NB4 (cell line): ENCODE measurements around the gene MIAT.
A peak's percentile ranks its signal among the peaks of the same experiment; 100 is the strongest.

Experiments
- DNase-seq: peaks from one replicate; pipeline ENCODE4 v3.0.0; 2010; ENCODE audit warnings: low read depth
- H3K4me3 ChIP-seq: one replicate; pipeline ENCODE4 v1.5.1; 2011; ENCODE audit warnings: mild to moderate bottlenecking, low read depth, low read length, moderate library complexity
- MYC ChIP-seq: IDR thresholded peaks from 2 replicates; pipeline ENCODE4 v1.6.1; 2011; ENCODE audit warnings: low read depth, low read length
- POLR2A ChIP-seq: IDR thresholded peaks from 2 replicates; pipeline ENCODE4 v1.6.1; 2011; ENCODE audit warnings: mild to moderate bottlenecking; ENCODE audit not compliant: insufficient read length; ENCODE audit errors: extremely low read depth
- TF ChIP-seq, protein P1 (sequence below): IDR thresholded peaks from 2 replicates; pipeline ENCODE4 v1.6.1; 2011; ENCODE audit warnings: low read depth, low read length
- TF ChIP-seq, protein P2 (sequence below): IDR thresholded peaks from one replicate; pipeline ENCODE4 v1.5.1; 2012; ENCODE audit warnings: low read depth, low read length

MIAT gene

DNA sequence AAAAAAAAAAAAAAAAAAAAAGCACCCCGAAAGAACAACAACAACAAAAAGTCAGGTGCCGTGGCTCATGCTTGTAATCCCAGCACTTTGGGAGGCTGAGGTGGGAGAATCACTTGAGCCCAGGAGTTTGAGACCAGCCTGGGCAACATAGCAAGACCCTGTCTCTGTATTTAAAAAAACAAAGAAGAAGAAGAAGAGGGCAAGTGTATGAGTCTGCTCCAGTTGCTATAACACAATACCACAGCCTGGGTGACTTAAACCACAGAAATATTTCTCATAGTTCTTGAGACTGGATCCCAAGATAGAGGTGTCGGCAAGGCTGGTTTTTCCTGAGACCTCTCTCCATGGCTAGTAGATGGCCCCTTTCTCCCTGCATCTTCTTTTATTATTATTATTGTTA lies 23.2 kb upstream of the MIAT start:
- H3K4me3 ChIP-seq, result no peak overlapping the region
- TF ChIP-seq, protein P1, sequence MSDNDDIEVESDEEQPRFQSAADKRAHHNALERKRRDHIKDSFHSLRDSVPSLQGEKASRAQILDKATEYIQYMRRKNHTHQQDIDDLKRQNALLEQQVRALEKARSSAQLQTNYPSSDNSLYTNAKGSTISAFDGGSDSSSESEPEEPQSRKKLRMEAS, result no peak
- TF ChIP-seq MYC, result no peak
- no peak for TF ChIP-seq POLR2A
- TF ChIP-seq, protein P2, sequence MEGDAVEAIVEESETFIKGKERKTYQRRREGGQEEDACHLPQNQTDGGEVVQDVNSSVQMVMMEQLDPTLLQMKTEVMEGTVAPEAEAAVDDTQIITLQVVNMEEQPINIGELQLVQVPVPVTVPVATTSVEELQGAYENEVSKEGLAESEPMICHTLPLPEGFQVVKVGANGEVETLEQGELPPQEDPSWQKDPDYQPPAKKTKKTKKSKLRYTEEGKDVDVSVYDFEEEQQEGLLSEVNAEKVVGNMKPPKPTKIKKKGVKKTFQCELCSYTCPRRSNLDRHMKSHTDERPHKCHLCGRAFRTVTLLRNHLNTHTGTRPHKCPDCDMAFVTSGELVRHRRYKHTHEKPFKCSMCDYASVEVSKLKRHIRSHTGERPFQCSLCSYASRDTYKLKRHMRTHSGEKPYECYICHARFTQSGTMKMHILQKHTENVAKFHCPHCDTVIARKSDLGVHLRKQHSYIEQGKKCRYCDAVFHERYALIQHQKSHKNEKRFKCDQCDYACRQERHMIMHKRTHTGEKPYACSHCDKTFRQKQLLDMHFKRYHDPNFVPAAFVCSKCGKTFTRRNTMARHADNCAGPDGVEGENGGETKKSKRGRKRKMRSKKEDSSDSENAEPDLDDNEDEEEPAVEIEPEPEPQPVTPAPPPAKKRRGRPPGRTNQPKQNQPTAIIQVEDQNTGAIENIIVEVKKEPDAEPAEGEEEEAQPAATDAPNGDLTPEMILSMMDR, result no peak
- no peak for DNase-seq

DNA sequence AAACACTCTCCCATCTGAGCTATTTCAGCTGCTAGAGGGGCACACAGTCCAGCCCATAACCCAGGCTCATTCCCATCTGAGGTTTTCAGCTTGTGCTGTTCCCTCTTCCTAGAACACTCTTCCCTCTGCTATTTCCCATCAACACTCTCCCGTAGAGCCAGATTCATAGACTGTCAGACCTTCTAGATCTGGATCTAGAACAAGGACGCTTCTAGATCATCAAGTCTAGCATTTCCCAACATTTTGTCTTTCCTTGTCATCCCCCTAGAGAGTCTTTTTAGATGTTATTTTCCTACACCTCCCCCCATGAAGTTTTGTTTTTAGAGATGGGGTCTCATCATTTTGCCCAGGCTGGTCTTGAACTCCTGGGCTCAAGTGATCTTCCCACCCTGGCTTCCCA lies 22.3 kb upstream of the MIAT start:
- DNase-seq, result no peak
- TF ChIP-seq, protein P2, result no peak
- TF ChIP-seq POLR2A (no peak), MYC (no peak)

DNA sequence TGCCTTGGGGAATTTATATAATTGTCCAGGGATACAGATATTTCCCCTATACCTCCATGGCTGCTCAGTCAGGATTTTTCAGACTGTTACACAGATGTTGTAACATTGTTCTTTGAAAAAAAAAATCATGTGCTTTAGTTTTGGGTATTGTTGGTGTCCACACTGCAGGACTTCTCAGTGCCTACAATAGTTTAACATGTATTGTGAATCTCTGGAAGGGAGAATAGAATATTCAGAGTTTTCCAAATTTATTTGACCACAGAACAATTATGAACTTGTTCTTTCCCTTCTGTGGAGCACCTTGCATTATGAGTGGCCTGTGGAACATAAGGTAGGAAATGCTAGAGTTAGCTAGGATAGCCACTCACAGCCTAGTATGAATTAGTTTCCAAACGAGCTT lies 21.1 kb upstream of the MIAT start:
- no peak for TF ChIP-seq MYC
- TF ChIP-seq, protein P2, result no peak
- TF ChIP-seq, protein P1, result no peak
- no peak for TF ChIP-seq POLR2A
- DNase-seq, result no peak
- no peak overlapping the region for H3K4me3 ChIP-seq

More for the DNA sequence above, 22.3 kb upstream of the MIAT start:
- no peak overlapping the region for H3K4me3 ChIP-seq

DNA sequence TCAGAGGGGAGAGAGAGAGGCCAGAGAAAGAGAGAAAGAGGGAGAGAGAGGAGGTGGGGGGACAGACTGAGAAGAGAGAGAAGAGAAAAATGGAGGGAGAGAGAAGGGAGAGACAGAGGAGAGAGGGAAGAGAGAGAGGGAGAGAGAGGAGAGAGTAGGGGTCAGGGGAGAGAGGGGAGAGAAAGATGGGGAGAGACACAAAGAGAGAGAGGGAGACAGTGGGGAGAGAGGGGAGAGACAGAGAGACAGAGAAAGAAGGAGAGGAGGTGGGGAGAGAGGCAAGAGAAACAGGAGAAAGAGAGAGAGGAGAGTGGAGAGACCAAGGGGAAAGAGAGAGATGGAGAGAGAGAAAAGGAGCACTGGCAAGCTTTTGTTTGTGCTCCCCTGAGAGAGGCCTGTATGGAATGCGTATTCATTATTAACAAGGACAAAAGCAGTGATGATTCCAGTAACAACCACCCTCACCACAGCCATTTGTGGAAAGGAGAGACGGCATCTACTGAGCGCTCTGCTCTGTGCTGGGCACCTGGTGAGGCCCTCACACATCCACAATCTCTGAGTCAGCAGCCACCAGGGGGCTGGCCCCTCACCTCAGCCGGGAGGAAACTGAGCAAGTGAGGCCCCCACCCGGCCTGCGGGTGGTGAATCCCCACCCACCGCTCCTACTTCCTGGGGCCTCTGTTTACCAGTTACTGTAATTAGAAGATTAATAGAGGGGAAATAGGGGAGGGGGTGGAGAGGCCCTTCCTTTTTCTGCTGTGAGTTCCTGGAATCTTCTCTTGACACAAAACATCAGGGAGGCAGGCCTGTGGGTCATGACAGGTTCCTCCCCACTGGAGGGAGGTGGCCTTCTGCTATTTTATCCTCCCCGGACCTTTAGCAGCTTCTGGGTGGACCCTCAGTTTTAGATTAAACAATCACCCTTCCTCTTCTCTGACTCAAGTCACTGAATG lies 14.6 kb upstream of the MIAT start:
- TF ChIP-seq, protein P2, result peak; percentile 23
- no peak for TF ChIP-seq MYC
- DNase-seq, result peak; percentile 84
- no peak overlapping the region for H3K4me3 ChIP-seq

DNA sequence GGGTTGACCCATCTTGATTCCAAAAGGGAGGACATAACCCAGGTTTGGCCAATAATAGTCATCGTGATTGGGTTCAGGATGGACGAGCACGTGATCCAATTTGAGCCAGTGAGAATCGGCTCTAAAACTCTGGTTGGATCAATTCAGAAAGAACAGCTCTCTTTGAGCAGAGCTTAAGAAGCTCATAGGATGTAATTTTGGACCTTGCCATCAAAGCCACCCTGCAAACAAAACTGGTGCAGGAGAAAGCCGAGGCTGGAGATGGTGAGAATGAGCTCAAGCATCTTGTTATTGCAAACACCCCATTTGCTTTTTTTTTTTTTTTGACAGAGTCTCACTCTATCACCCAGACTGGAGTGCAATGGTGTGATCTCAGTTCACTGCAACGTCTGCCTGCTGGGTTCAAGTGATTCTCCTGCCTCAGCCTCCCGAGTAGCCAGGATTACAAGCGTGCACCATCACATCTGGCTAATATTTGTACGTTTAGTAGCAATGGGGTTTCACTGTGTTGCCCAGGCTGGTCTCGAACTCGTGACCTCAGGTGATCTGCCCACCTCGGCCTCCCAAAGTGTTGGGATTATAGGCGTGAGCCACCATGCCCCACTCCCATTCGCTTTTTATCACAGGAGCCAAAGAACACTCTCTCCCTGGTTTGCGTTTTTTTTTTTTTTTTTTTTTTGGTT lies 13.8 kb upstream of the MIAT start:
- H3K4me3 ChIP-seq, result no peak overlapping the region
- DNase-seq, result no peak

More for the DNA sequence above, 13.8 kb upstream of the MIAT start:
- TF ChIP-seq, protein P1, result no peak
- no peak for TF ChIP-seq MYC
- TF ChIP-seq, protein P2, result no peak
- no peak for TF ChIP-seq POLR2A
